Measurements from ENCODE around the gene DLD.
"Not testable (repeated sequence)": the region's sequence is repeated elsewhere in the genome, so short reads cannot be mapped to it uniquely, and the experiment has no call there.

Gene DLD

GRCh38 chr7:107917763-107918651 is 27.0 kb downstream of the DLD start:
- no peak for DNase-seq (ENCODE audit: low spot score)

GRCh38 chr7:107918948-107919347 is 28.0 kb downstream of the DLD start:
- no peak for DNase-seq (ENCODE audit: low spot score)

GRCh38 chr7:107920048-107920772 is 29.2 kb downstream of the DLD start:
- DNase-seq (ENCODE audit: low spot score): no peak

- DNase-seq (ENCODE audit: low spot score): not testable (repeated sequence)
Observed at GRCh38 chr7:107921826-107922225, 30.8 kb downstream of the DLD start.

- DNase-seq (ENCODE audit: low spot score): no peak
Observed at GRCh38 chr7:107922886-107923285, 31.9 kb downstream of the DLD start.

GRCh38 chr7:107924841-107925504 is 34.0 kb downstream of the DLD start:
- DNase-seq (ENCODE audit: low spot score): no peak

- DNase-seq (ENCODE audit: low spot score): no peak
Observed at GRCh38 chr7:107926481-107926880, 35.5 kb downstream of the DLD start.

- DNase-seq (ENCODE audit: low spot score): no peak
Observed at GRCh38 chr7:107931740-107932515, 40.9 kb downstream of the DLD start.

- no peak for DNase-seq (ENCODE audit: low spot score)
Observed at GRCh38 chr7:107932805-107933204, 41.8 kb downstream of the DLD start.

- no peak for DNase-seq (ENCODE audit: low spot score)
Observed at GRCh38 chr7:107933386-107934013, 42.5 kb downstream of the DLD start.

- no peak for DNase-seq (ENCODE audit: low spot score)
Observed at GRCh38 chr7:107934991-107935770, 44.2 kb downstream of the DLD start.

- no peak for DNase-seq (ENCODE audit: low spot score)
Observed at GRCh38 chr7:107936312-107936711, 45.3 kb downstream of the DLD start.

- no peak for DNase-seq (ENCODE audit: low spot score)
Observed at GRCh38 chr7:107937531-107937930, 46.5 kb downstream of the DLD start.

- DNase-seq (ENCODE audit: low spot score): no peak
Observed at GRCh38 chr7:107938456-107939250, 47.7 kb downstream of the DLD start.

GRCh38 chr7:107939573-107940489 is 48.8 kb downstream of the DLD start:
- DNase-seq (ENCODE audit: low spot score): peak; percentile 11

GRCh38 chr7:107940951-107941350 is 50.0 kb downstream of the DLD start:
- DNase-seq (ENCODE audit: low spot score): no peak

- DNase-seq (ENCODE audit: low spot score): no peak
Observed at GRCh38 chr7:107943018-107943417, 52.0 kb downstream of the DLD start.

- DNase-seq (ENCODE audit: low spot score): no peak
Observed at GRCh38 chr7:107944411-107945169, 53.6 kb downstream of the DLD start.

Data from kidney capillary endothelial cell (primary cell).